Measurements from ENCODE around the gene NAV2.

NAV2 gene

GRCh38 chr11:19712281-19713195 lies at the start of gene NAV2:
TSS of gene NAV2 (plus strand) at chr11:19712837. CDS start at chr11:19713696, 859 bp downstream.
- FAIRE-seq: no peak
- peak; percentile 79 for DNase-seq (ENCODE audit: insufficient read length, low spot score)
- TF ChIP-seq POLR2A (IDR thresholded peaks at IDR 0.05; ENCODE audit: low read depth, low read length): peak; percentile 73; the same call in 1 of the 2 replicates

GRCh38 chr11:19663206-19663605 lies 49.4 kb upstream of the NAV2 start:
- no peak for FAIRE-seq
- TF ChIP-seq POLR2A (IDR thresholded peaks at IDR 0.05; ENCODE audit: low read depth, low read length): no peak
- no peak for DNase-seq (ENCODE audit: insufficient read length, low spot score)

- FAIRE-seq (no peak), DNase-seq (ENCODE audit: insufficient read length, low spot score) (no peak)
- TF ChIP-seq POLR2A (IDR thresholded peaks at IDR 0.05; ENCODE audit: low read depth, low read length): no peak
Measured at GRCh38 chr11:19664886-19665548, 47.6 kb upstream of the NAV2 start.

- no peak for FAIRE-seq
- TF ChIP-seq POLR2A (IDR thresholded peaks at IDR 0.05; ENCODE audit: low read depth, low read length): no peak
Measured at GRCh38 chr11:19666951-19667350, 45.7 kb upstream of the NAV2 start.

GRCh38 chr11:19669511-19669910 lies 43.1 kb upstream of the NAV2 start:
- FAIRE-seq (no peak), DNase-seq (ENCODE audit: insufficient read length, low spot score) (no peak)
- no peak for TF ChIP-seq POLR2A (IDR thresholded peaks at IDR 0.05; ENCODE audit: low read depth, low read length)

More at GRCh38 chr11:19666951-19667350, 45.7 kb upstream of the NAV2 start:
- no peak for DNase-seq (ENCODE audit: insufficient read length, low spot score)

- DNase-seq (ENCODE audit: insufficient read length, low spot score): peak; percentile 33
- TF ChIP-seq POLR2A (IDR thresholded peaks at IDR 0.05; ENCODE audit: low read depth, low read length): 0 out of 2 replicates have a peak, but pooled peaks have one; percentile 7
- FAIRE-seq: no peak
Measured at GRCh38 chr11:19670030-19670791, 42.4 kb upstream of the NAV2 start.

- DNase-seq (ENCODE audit: insufficient read length, low spot score): no peak
- no peak for TF ChIP-seq POLR2A (IDR thresholded peaks at IDR 0.05; ENCODE audit: low read depth, low read length)
- FAIRE-seq: no peak
Measured at GRCh38 chr11:19672586-19673206, 39.9 kb upstream of the NAV2 start.

GRCh38 chr11:19673924-19674729 lies 38.5 kb upstream of the NAV2 start:
- TF ChIP-seq POLR2A (IDR thresholded peaks at IDR 0.05; ENCODE audit: low read depth, low read length): no peak
- DNase-seq (ENCODE audit: insufficient read length, low spot score) (no peak), FAIRE-seq (no peak)

GRCh38 chr11:19674836-19675235 lies 37.8 kb upstream of the NAV2 start:
- DNase-seq (ENCODE audit: insufficient read length, low spot score) (no peak), FAIRE-seq (no peak)
- TF ChIP-seq POLR2A (IDR thresholded peaks at IDR 0.05; ENCODE audit: low read depth, low read length): no peak

- FAIRE-seq (no peak), DNase-seq (ENCODE audit: insufficient read length, low spot score) (no peak)
- no peak for TF ChIP-seq POLR2A (IDR thresholded peaks at IDR 0.05; ENCODE audit: low read depth, low read length)
Measured at GRCh38 chr11:19675397-19675796, 37.2 kb upstream of the NAV2 start.

- DNase-seq (ENCODE audit: insufficient read length, low spot score) (no peak), FAIRE-seq (no peak)
- no peak for TF ChIP-seq POLR2A (IDR thresholded peaks at IDR 0.05; ENCODE audit: low read depth, low read length)
Measured at GRCh38 chr11:19676475-19677380, 35.9 kb upstream of the NAV2 start.

All from H54 (cell line).